GM21786 (cell line): Measurements from ENCODE around the gene ARHGAP9.
A peak's percentile ranks its signal among the peaks of the same experiment; 100 is the strongest.

ENCODE experiments used
- ATAC-seq: cut with Tn5 transposase; IDR thresholded peaks from one replicate; pipeline ENCODE4 v1.9.1; 2021; ENCODE audit not compliant: unreplicated experiment

Gene ARHGAP9

DNA sequence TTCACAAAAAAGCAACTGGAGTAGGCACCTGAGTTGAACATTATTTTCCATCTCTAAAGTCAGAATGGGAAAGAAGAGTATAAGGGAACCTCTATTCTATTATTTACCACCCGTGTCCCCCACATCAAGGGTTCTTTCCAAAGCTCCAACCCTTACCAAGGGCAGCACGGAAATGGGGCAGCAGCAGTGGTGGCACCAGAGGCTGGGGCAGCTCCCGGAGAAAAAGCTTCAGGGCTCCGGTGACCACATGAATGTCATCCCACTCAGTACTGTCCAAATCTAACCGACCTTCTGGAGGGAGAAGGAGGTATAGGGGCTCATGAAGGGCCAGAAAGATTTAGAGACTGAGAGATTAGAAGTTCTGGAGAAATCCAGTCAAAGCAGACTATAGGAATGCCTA is 5.8 kb downstream of the ARHGAP9 start:
- no peak for ATAC-seq

- ATAC-seq: no peak
These were observed 6.3 kb downstream of the ARHGAP9 start for GRCh38 chr12:57473392-57473791.

GRCh38 chr12:57472391-57472790 is 7.3 kb downstream of the ARHGAP9 start:
- ATAC-seq: no peak

DNA sequence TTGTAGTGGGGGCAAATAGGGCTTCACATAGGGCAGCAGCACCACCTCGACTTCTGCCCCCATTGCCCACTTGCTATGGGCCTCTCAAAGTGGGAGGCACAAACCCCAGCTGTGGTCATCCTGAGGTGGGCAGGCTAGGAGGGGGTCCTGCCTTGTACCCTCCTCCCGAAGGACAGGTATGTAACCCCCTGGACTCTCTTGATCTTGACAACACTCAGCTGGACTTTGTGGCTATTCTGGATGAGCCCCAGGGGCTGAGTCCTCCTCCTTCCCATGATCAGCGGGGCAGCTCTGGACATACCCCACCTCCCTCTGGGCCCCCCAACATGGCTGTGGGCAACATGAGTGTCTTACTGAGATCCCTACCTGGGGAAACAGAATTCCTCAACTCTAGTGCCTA is 8.0 kb downstream of the ARHGAP9 start:
- no peak for ATAC-seq

GRCh38 chr12:57470970-57471656 is 8.6 kb downstream of the ARHGAP9 start:
- no peak for ATAC-seq

GRCh38 chr12:57470286-57470969 is 9.2 kb downstream of the ARHGAP9 start:
- no peak for ATAC-seq

- ATAC-seq: no peak
These were observed 10.1 kb downstream of the ARHGAP9 start for GRCh38 chr12:57469296-57470164.

DNA sequence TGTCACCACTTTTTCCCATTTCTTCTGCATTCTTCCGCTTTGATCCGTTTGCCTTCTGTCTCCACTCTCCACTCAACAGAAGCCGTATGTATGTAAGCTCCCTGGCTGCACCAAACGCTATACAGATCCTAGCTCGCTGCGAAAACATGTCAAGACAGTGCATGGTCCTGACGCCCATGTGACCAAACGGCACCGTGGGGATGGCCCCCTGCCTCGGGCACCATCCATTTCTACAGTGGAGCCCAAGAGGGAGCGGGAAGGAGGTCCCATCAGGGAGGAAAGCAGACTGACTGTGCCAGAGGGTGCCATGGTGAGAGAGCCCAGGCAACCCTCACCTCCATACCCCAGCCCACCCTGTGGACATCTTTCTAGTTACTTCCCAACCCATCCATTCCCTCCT is 11.8 kb downstream of the ARHGAP9 start:
- ATAC-seq: no peak

- ATAC-seq: no peak
These were observed 12.3 kb downstream of the ARHGAP9 start for GRCh38 chr12:57467212-57467874.

GRCh38 chr12:57465747-57466505 is 13.7 kb downstream of the ARHGAP9 start:
- ATAC-seq: no peak

DNA sequence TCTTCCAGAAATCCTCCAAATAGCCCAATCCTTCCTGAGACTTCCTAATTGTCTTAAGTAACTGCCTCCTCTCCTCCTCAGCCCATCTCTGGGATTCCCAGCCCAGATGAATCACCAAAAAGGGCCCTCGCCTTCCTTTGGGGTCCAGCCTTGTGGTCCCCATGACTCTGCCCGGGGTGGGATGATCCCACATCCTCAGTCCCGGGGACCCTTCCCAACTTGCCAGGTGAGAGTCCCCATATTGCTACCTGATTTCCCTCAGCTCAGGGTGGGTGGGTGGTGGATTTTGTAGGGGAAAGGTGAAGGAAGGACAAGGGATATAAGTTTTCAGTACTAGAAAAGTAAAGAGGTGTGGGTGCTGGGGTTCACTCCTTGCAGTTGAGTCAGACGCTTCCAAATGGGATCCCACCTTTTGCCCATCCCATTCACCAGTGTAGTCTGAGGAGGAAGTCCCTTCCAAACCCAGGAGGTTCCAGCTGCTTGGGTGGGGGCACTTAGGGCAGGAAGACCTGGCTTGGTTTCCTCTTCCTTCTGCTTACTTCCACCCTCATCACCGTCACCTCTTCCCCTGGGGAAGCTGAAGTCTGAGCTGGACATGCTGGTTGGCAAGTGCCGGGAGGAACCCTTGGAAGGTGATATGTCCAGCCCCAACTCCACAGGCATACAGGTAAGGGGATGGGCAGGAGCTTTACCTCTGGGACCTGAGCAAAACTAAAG is 14.5 kb downstream of the ARHGAP9 start:
- no peak for ATAC-seq

DNA sequence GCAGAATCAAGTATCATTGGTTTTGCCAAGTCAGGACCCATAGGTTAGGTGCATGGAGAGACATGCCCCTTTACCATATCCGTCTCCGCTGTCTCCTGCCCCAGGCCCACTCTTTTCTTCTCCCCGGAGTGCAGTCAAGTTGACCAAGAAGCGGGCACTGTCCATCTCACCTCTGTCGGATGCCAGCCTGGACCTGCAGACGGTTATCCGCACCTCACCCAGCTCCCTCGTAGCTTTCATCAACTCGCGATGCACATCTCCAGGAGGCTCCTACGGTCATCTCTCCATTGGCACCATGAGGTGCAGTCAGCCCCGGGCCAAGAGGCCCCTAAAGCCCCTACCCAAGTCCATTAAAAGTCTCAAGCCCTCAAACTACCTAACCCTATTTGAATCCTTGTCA is 15.1 kb downstream of the ARHGAP9 start:
- no peak for ATAC-seq

DNA sequence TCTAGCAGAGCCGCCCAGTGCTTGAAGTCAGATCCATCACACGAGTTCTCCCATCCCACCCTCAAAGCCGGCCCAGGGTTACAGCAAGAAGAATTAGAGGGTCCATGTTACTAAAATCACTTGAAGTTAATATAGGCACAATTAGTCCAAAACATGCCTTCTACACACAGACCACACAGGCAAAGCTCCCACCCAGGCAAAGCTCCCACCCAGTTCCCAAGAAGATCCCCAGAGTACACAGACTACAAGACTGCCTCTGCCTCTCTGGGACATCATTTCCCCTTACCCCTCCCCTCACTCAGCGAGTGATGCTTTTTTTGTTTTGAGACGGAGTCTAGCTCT is 16.8 kb downstream of the ARHGAP9 start:
- no peak for ATAC-seq

GRCh38 chr12:57462251-57462911 is 17.3 kb downstream of the ARHGAP9 start:
- peak; percentile 69 for ATAC-seq

- ATAC-seq: no peak
These were observed 17.8 kb downstream of the ARHGAP9 start for GRCh38 chr12:57461917-57462250.

DNA sequence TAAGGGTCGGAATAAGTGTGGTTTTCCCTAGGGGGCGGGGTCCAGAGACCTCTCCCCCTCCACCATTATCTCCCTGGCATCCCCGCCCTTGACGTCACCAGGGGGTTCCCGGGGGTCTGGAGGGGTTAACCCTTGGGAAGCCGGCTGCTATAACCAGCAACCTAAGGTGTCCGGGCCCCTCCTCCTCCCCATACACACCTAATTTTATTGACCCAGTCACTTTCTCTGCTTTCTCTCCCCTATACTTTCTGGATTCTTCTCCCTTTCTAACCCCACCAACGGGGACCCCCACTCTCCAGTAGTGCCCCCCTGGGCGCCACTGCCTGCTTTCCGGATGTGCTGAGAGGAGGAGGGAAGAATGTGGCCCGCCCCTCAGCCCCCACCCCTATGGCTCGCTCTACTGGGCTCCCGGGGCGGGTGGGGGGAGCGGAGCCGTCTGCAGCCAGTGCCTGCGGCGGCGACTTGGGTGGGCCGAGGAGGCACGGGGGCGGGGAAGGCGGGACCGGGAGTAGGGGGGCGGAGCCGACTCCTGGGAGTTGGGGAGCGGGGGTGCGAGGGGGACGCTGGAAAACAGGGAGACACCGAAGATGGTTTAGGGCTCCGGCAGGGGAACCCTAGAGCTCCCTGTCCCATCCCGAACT is 18.3 kb downstream of the ARHGAP9 start:
- no peak for ATAC-seq

DNA sequence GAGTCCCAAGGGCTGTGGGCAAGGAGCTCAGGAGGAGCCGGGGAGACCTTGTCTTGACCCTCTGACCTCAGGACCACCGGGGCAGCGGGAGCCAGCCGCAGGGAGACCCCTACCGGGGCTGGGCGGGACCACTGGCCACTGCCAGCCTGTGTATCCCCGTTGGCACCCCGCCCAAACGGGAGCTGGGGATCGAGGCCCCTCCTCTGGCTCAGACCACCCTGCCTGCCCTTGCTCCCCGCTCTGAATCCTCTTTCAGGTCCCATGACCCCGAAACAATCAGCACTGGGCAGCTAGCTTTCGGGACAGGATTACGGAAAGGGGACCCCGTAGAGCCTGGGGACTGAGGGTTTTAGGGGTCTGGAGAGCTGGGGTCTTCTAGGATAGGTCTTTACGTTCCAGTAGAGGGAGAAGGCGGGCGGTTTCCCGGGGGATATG is 18.8 kb downstream of the ARHGAP9 start:
- ATAC-seq: no peak

- no peak for ATAC-seq
These were observed 19.2 kb downstream of the ARHGAP9 start for GRCh38 chr12:57460468-57460784.

GRCh38 chr12:57459750-57460467 is 19.8 kb downstream of the ARHGAP9 start, which contains the start of gene GLI1:
TSS of gene GLI1 (plus strand) at chr12:57459785. CDS start at chr12:57463692, 3,907 bp downstream.
- no peak for ATAC-seq
